Cortex of kidney (tissue), 1 donor: ENCODE results near the gene CD163.
"Not testable (repeated sequence)": the region's sequence is repeated elsewhere in the genome, so short reads cannot be mapped to it uniquely, and the experiment has no call there.

Experiments used
- DNase-seq: peaks from one replicate; lab custom pipeline; 2025; lab: John Stamatoyannopoulos, UW

The CD163 gene

DNA sequence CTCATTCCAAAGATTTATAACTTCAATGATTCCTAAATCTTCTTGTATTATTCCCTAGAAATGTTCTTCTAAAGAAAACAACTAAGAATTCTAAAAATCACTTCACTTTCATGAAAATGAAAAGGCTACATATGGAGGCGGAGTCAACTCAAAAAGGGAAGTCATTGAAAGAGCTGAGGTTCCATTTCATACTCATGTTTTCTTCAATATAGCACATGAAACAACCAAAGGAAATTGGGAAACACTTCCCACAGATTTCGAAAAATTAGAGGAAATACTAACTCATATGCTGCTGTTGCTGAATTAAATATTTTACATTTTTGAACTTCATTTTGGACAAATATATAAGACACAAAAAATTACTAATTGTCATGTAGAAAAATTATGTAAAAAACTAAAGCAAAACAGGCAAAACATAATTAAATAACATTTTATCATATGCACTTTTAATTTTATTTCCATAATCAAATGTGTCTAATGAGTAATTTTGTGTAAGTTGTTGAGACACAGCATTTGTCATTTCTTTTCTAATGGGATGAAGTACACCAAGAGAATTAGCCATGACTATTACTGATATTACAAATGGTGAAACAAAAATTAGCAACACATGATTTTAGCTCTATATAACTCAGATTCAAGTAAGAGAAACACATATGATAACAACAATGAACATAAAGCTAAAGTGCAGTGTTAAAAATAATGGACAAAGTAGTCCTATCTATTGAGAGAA is at the start of gene CD163:
CD163 (minus strand) TSS at position 92 of the 730 bp plus-strand sequence; CDS start at position 5, 87 bp downstream.
- DNase-seq, result no peak

DNA sequence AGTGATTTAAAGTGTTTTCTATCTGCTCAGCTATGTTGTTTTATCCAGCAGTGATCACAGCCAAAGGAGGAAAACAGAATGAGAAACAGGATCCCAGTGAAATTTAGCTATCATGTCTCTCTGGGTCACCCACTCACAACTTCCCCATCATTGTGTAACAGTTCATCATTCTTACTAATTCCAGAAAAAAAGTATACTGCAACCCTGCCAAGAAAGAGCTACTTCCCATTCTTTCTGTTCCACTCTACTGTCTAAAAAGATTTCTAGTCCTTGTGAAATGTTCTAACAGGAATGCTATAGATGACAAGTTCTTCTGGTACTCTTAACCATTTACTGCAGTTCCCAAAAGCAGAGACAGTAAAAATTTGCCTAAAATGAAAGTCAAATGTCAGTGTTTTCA is 39.2 kb upstream of the CD163 start:
- DNase-seq, result no peak

DNA sequence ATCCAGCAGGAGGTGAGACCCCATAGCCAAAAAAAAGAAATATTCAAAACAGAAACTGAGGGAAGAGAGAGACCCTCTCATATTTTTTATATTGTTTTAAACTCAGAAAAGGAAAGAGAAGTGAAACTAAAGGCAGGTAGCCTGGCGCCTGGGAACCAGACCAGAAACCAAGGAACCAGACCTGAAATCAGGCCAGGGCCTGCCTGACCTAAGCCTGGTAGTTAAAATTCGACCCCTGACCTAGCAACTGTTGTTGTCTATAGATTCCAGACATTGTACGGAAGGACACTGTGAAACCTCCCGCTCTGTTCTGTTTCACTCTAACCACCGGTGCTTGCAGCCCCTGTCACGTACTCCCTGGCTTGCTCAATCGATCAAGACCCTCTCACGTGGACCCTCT is 38.5 kb upstream of the CD163 start:
- no peak for DNase-seq

DNA sequence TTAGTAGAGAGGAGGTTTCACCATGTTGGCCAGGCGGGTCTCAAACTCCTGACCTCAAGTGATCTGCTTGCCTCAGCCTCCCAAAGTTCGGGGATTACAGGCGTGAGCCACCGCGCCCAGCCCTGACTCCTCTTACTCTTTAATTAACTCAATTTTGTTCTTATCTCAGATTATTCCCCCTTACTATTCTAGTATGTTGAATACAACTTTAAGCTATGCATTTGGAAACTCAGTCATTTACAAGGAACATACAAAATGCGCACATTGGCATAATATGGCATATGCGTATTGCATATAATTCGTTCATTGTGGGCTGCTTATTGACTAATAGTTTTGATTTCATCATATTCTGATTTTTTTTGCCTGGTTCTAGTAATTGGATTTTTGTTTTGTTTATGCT is 10.8 kb upstream of the CD163 start:
- DNase-seq, result no peak

DNA sequence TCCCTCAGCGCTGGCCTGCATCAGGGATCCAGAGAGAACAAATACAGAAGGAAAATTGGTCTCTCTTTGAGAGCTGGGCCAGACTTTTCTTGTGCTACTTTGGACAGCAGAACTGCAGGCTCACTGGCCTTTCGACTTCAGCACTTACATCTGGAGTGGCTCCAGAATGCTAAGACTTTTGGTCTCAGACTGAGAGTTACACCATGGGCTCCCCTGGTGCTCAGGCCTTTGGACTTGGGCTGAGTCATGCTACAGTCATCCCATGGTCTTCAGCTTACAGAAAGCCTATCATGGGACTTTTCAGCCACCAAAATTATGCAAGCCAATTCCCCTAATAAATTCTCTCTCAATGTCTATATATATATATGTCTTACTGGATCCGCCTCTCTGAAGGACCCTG is 9.0 kb upstream of the CD163 start:
- no peak for DNase-seq

DNA sequence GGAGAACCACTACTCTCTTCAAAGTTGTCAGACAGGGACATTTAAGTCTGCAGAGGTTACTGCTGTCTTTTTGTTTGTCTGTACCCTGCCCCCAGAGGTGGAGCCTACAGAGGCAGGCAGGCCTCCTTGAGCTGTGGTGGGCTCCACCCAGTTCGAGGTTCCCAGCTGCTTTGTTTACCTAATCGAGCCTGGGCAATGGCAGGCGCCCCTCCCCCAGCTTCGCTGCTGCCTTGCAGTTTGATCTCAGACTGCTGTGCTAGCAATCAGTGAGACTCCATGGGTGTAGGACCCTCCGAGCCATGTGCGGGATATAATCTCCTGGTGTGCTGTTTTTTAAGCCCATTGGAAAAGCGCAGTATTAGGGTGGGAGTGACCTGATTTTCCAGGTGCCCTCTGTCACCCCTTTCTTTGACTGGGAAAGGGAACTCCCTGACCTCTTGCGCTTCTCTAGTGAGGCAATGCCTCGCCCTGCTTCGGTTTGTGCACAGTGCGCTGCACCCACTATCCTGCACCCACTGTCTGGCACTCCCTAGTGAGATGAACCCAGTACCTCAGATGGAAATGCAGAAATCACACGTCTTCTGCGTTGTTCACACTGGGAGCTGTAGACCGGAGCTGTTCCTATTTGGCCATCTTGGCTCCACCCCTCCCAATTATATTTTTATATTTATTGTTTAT is 6.4 kb upstream of the CD163 start:
- DNase-seq, result not testable (repeated sequence)

DNA sequence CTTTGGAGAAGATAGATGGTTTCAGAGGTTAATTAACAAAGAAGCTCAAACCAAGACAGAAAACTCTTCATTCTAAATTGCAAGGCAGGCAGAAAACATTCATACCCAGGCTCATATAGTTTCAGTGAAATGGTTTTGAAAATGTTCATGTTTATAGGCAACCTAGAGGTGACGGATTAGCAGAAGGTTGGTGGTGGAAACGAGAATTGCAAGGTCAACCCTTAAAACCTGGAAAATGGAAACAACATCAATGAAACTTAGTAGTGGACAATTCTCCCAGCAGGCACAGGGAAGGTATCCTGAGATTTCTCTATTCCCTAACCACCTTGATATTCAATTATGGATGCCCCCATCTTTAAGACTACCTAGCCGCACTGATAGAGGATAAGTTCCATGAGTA is 965 bp downstream of the CD163 start:
- no peak for DNase-seq

DNA sequence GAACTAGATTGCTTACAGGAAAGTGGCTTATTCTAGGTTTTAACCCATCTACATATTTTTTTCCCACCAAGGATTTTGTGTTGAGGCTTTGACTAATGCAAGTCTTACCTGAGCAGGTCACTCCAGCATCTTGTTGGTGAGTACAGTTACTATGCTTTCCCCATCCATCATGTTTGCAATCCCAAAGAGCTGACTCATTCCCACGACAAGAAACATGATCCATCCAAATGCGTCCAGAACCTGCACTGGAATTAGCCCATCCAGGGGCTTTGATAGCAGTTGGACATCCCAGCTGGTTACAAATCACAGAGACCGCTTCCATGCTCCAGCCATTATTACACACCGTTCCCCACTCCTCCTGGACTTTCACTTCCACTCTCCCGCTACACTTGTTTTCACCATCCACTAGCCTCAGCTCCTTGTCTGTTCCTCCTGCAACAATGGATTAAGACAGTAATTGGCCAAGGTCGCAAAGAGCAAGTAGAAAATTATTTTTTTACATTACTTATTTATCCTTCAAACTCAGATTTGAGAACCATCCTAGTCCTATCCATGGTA is 2.5 kb downstream of the CD163 start:
- DNase-seq, result no peak

DNA sequence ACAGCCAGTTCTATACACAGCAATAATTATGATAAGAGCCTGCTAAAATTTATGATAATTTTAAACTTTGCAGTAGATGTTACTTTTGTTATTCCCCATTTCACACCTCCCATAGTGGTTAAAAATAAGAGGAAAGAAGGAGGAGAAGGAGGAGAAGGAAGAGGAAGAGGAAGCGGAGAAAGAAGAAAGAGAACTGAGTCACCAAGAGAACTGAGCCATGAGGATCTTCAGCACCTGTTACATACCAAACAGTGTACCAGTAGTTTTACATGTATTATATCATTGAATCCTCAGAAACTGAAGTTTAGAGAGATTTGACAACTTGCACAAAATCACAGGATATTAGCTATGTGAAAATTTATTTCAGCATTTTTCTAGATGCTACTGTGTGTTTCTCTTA is 3.9 kb downstream of the CD163 start:
- DNase-seq, result no peak

DNA sequence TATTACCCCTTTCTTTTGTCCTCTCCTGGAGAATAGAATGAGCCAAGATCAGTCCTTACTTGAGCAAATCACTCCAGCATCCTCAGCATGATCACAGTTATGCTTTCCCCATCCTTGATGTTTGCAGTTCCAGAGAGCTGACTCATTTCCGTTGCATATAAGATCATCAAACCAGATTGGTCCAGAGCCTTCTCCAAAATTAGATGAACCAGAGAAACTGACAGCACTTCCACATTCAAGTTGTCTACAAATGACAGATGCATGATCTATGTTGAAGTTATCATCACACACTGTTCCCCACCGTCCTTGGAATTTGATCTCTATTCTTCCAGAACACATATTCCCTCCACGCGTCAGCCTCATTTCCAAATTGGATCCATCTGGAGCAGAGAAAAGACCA is 4.8 kb downstream of the CD163 start:
- no peak for DNase-seq

DNA sequence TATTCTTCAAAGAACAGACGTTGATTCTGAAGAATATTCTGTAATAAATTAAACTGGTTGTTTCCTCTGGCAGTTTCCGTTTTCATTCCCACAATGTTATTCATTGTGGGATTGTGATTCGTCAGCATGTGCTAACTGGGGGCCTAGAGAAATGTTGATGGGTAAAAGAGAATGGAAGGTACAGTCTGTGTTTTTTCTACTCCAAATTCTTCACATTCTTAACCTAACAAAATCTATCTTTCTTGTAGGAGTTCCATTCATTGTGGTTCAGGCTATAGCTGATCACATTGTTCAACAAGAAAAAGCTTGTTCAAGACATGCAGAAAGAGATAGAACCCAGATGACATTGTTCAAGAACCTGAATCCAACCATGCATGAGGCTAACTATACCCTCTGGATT is 5.9 kb downstream of the CD163 start:
- no peak for DNase-seq

DNA sequence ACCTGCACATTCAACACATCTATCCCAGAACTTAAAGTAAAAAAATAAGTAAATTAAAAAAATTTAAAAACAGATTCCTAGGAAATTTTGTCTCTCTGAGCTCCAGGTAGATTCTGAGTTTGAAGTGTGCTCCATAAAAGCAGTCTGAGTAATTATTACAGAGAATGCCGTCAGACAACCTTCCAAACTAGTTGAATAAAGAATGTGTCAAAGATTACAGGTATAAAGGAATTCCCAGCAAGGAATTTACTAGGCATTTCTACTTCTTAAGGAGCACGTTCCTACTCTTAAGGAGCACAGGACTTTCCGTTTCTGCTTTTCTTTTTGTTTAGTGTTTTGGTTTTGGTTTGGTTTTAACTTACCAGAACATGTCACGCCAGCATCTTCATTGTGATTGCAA is 7.1 kb downstream of the CD163 start:
- DNase-seq, result no peak

DNA sequence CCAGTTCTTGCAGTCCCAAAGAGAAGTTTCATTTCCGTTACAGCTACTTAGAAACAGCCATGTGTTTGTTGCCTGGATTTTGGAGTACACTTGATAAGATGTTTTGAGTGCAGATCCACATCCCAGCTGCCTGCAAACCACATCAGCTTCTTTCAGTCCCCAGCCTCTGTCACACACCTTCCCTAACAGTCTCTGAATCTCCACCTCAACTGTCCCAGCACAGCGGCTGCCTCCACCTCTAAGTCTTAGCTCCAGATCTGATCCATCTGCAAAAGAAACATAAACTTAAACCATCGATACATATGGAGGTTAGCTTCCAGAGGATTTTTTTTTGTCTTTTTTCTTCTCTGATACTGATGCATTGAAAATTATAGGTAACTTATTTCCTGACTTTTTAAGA is 8.4 kb downstream of the CD163 start:
- DNase-seq, result no peak

DNA sequence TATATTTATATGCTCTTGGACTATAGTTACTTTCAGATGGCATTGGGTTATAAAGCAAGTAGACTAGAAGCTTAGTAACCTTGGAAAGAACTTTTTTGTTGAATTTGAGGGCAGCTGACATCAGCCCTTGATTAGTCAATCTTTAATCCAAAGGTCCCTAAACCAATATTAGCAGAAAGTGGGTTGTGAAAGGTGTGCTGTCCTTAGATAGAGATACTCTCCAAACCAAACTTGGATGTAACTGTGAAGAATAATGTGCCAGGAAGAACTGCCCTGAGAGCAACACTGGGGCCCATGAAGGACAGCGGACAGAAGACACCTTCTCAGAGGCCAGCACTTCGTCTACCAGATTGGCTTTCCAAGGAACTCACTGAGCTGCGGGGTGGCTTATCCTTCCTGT is 10.6 kb downstream of the CD163 start:
- no peak for DNase-seq

DNA sequence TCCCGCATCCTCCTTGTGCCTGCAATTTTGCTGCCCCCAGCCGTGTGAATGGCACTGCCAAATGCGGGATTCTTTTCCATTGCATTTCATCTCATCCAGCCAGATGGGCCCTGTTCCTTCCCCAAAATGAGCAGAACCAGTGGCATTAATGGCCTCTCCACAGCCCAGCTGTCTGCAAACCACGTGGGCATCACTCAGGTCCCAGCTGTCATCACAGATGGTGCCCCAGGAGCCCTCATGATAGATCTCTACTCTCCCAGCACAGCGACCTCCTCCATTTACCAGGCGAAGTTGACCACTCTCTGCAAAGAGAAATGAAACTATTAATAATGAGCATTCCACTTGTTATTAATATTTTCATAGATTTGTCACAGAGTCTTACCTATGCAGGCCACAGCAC is 17.1 kb downstream of the CD163 start:
- no peak for DNase-seq

DNA sequence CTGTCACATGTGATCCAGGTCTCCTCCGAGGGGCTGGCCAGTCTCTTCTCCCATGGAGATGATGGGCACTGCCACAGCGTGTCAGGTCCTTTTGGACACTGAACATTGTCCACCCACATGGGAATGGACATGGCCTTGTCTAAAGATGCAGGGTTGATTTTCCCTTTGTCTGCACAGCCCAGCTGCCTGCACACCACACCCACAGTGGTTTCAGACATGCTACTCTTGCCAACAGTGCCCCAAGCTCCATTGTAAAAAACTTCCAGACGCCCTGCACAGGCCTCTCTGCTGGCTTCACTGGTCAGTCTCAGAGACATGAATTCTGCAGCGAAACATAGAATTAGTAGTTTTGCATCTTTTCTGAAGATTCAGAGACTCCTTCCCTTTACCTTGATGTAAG is 18.5 kb downstream of the CD163 start:
- DNase-seq, result no peak

DNA sequence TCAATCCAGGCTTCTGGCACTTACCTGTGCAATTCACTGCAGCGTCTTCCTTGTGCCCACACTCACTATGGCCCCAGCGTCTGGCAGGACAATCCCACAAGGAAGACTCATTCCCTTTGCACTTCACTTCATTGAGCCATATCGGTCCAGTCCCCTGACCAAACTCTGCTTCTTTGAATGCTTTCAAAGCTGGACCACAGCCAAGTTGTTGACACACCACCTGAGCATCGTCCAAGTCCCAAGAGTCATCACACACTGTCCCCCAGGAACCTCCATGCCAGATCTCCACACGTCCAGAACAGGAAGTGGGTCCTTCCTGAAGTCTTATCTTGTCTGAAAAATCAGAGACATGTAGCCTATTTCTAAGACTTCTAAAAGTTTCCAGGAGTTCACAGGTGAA is 20.2 kb downstream of the CD163 start:
- DNase-seq, result no peak

DNA sequence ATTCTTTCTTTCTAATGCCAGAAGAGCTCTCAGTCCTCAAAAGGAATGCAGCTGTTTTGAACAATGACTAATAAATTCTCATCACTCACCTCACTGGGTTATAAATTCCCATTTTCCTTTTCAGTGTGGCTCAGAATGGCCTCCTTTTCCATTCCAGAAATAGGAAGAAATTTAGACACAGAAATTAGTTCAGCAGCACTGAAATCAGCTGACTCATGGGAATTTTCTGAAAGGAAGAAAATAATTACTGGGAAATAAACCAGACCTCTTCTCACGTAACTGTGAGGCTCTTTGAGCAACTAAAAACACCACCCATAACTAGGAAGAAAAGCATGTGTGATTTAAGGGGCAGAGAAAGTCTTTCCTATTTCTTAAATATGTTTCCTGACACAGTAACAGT is 23.8 kb downstream of the CD163 start:
- no peak for DNase-seq

DNA sequence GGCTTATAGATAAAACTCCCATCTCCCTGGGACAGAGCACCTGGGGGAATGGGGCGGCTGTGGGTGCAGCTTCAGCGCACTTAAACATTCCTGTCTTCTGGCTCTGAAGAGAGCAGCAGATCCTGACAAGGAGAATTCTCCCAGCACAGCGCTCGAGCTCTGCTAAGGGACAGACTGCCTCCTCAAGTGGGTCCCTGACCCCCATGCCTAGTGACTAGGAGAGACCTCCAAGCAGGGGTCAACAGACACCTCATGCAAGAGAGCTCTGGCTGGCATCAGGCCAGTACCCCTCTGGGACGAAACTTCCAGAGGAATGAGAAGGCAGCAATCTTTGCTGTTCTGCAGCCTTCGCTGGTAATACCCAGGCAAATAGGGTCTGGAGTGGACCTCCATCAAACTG is 31.5 kb downstream of the CD163 start:
- no peak for DNase-seq

DNA sequence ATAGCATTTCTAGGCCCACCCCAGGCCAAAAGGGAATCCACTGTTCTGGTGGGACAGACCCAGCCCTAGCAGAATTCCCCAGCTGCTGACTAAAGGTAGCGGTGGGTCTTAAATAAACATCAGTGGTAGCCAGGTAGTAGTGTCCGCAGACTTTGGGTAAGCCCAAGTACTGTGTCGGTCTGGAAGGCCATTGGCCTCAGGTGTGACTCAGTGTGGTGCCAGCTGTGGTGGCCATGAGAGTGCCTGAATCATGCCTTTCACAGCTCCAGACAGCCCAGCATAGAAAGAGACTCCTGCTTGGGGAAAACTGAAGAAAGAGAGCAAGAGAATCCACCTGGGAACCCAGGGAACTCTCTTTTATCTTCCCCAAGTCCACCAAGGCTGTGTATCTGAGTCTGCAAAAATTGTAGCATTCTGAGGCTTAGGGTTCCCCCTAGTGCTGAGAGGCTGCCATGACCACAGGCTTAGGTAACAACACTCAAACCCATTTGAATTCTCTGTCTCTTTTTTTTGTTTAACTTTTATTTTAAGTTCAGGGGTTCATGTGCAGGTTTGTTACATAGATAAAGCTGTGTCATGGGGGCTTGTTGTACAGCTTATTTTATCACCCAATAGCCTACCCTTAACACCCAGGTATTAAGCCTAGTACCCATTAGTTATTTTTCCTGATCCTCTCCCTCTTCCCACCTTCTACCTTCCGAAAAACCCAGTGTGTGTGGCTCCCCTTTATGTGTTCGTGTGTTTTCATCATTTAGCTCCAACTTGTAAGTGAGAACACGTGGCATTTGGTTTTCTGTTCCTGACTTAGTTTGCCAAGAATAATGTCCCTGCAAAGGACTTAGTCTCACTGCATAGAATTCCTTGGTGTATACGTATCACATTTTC is 43.0 kb downstream of the CD163 start:
- DNase-seq, result no peak

DNA sequence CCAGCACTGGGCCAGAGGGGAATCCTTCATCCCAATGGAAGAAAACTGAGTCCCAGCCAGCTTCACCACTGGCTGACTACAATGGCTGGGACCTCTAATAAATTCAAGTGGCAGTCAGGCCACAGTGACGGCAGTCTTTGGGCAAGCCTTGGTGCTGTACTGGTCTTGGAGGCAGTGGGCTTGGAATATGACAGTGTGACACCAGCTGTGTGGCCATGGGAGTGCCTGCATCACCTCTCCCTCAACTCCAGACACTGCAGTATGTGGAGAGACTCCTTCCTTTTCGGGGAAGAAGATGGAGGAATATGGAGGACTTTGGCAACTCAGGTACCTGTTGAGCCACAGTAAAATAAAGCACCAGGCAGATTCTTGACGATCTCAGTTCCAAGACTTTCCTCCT is 43.6 kb downstream of the CD163 start:
- no peak for DNase-seq

DNA sequence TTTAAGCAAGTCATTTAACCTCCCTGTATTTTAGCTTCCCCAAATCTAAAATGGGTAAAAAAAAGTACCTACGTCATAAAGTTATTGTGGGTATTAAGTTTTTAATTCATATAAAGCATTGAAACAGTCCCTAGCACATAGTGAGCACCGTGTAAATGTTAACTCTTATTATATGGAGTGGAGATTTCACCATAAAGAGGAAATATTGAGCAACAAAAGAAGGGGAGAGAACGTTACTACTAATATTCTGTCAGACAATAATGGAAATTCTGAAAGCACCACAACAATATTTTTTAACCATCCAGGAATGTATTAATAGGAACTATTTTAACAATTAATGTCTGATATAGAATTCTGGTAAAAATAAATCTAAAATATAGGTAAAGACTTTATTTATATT is 51.8 kb downstream of the CD163 start:
- DNase-seq, result no peak

DNA sequence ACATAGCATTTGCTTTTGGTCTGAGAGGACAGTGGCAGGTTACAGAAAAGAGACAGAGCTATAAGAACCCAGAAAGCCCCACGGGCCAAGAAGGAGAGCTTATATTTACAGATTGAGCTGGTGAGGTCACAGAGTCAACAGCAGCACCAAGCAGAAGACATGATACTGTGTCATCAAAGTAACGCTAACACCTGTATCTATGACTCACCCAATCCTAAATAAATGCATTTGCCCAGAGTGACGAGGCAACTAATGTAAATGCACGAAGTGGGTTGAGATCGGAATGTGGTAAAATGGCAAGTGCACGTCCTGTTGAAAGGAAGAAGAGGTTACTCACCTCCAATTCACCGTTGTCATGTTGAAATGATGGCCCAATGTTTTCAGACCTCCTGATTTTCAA is 52.9 kb downstream of the CD163 start:
- DNase-seq, result no peak
